HepG2 (cell line): ENCODE measurements around the gene PUS1. TPM values are rescaled to one million over a fixed set of nuclear protein-coding genes. Genes with fewer than 3 reads are reported as not detected.

Source experiments
- ATAC-seq: fragments of 200-7000 bp; cut with Tn5 transposase; 3 replicates; pipeline ENCODE4 v1.9.1; 2020; ENCODE audit warnings: mild to moderate bottlenecking, moderate library complexity
- BruUV-seq: library from RNA; stranded (reverse); fragments of 400-500 nt; replicated peaks from 2 replicates; lab custom pipeline; 2021; lab: Mats Ljungman, UMichigan
- CTCF ChIA-PET: fragments of 300-600 bp; formaldehyde crosslinking; extraction: SDS; loops from one replicate; lab custom pipeline; 2021; ENCODE audit warnings: low total read pairs, inconsistent platforms, low intra/inter-chr PET ratio; lab: Yijun Ruan, JAX
- POLR2A ChIA-PET: fragments of 350-600 bp; sonication (Branson Sonifier 250); formaldehyde crosslinking; loops from one replicate; lab custom pipeline; 2020; ENCODE audit warnings: antibody characterized with exemption, inconsistent platforms; lab: Yijun Ruan, JAX
- DNase-seq: peaks from one replicate; pipeline ENCODE4 v3.0.0-alpha.2; 2015; ENCODE audit warnings: low spot score
- FAIRE-seq: peaks from 3 replicates; lab custom pipeline; 2011; peaks lifted over from hg19 to GRCh38; lab: Jason Lieb, UNC
- H2AFZ ChIP-seq: one replicate; pipeline ENCODE4 v1.6.1; 2011; ENCODE audit warnings: low read length, inconsistent platforms
- H3K27ac ChIP-seq: fragments of 300-600 bp; 3 replicates; pipeline ENCODE4 v1.8.0; 2011; ENCODE audit warnings: mixed run types, mild to moderate bottlenecking, mixed read lengths, low read length, inconsistent platforms; ENCODE audit not compliant: insufficient read depth; ENCODE audit errors: extremely low read length
- H3K27me3 ChIP-seq, 2 experiments: fragments of 200-600 bp in 1 of 2; 2 replicates in 1 of 2; 3 replicates in 1 of 2; pipeline versions ENCODE4 v1.6.0 to v1.8.0; 2011; ENCODE audit warnings: low read length in 2 of 2, mild to moderate bottlenecking in 2 of 2, moderate library complexity in 2 of 2, inconsistent platforms in 1 of 2; ENCODE audit not compliant: insufficient read depth in 2 of 2, control insufficient read depth in 1 of 2
- H3K36me3 ChIP-seq, 2 experiments: fragments of 200-600 bp in 1 of 2; replicated peaks in 1 of 2; 2 replicates in 1 of 2; 3 replicates in 1 of 2; pipeline versions ENCODE4 v1.5.1 to v1.8.0; 2011; ENCODE audit warnings: low read length in 2 of 2, inconsistent platforms in 1 of 2; ENCODE audit not compliant: insufficient read depth in 2 of 2, control insufficient read depth in 1 of 2
- H3K4me1 ChIP-seq: 2 replicates; pipeline ENCODE4 v1.5.1; 2012; ENCODE audit warnings: low read length, inconsistent platforms; ENCODE audit not compliant: insufficient read depth
- H3K4me2 ChIP-seq: 2 replicates; pipeline ENCODE4 v1.6.0; 2011; ENCODE audit warnings: low read depth, low read length, inconsistent platforms
- H3K4me3 ChIP-seq, 3 experiments: fragments of 200-600 bp in 1 of 3; sonication (generic), shearing (Covaris generic) in 1 of 3; replicated peaks in 1 of 3; 2 replicates each; pipeline ENCODE4 v1.5.1; 2011 to 2016; ENCODE audit warnings: low read length in 3 of 3, inconsistent platforms in 2 of 3, low read depth in 2 of 3, mild to moderate bottlenecking in 2 of 3, control low read depth in 1 of 3, mixed read lengths in 1 of 3; ENCODE audit not compliant: insufficient read depth in 1 of 3
- H3K79me2 ChIP-seq: one replicate; pipeline ENCODE4 v1.6.1; 2011; ENCODE audit warnings: low read length, inconsistent platforms; ENCODE audit not compliant: insufficient read depth
- H3K9ac ChIP-seq: 2 replicates; pipeline ENCODE4 v1.6.0; 2011; ENCODE audit warnings: mild to moderate bottlenecking, low read depth, low read length, inconsistent platforms; ENCODE audit not compliant: insufficient read depth
- H3K9me3 ChIP-seq: 2 replicates; pipeline ENCODE4 v1.5.1; 2012; ENCODE audit warnings: mild to moderate bottlenecking, low read length
- H4K20me1 ChIP-seq: 2 replicates; pipeline ENCODE4 v1.6.0; 2011; ENCODE audit warnings: inconsistent platforms, mild to moderate bottlenecking, low read length, moderate library complexity; ENCODE audit not compliant: insufficient read depth
- AGO1 ChIP-seq: fragments of 200-400 bp; formaldehyde crosslinking; IDR thresholded peaks from 2 replicates; pipeline ENCODE4 v1.6.1; 2017; ENCODE audit warnings: mild to moderate bottlenecking, low read depth, low read length, moderate library complexity; ENCODE audit not compliant: poor library complexity, severe bottlenecking
- ARHGAP35 ChIP-seq: sonication (generic); formaldehyde crosslinking; IDR thresholded peaks from 2 replicates; pipeline ENCODE4 v1.9.0; 2022; ENCODE audit warnings: mild to moderate bottlenecking, inconsistent platforms, moderate library complexity, missing genetic modification reagents, borderline replicate concordance
- ATAD3A ChIP-seq: sonication (generic); formaldehyde crosslinking; IDR thresholded peaks from 2 replicates; pipeline ENCODE4 v1.4.0; 2020; ENCODE audit warnings: missing genetic modification reagents
- GPN1 ChIP-seq: sonication (generic); formaldehyde crosslinking; IDR thresholded peaks from 2 replicates; pipeline ENCODE4 v1.5.1; 2020; ENCODE audit warnings: missing genetic modification reagents, borderline replicate concordance
- HNF1B ChIP-seq: sonication (generic); formaldehyde crosslinking; IDR thresholded peaks from 2 replicates; pipeline ENCODE4 v1.5.1; 2020; ENCODE audit warnings: mild to moderate bottlenecking, moderate library complexity, missing genetic modification reagents
- IRF2 ChIP-seq: IDR thresholded peaks from 2 replicates; pipeline ENCODE4 v1.6.1; 2018; ENCODE audit warnings: missing genetic modification reagents, missing compliant biosample characterization
- NFYB ChIP-seq: sonication (generic); formaldehyde crosslinking; IDR thresholded peaks from 2 replicates; pipeline ENCODE4 v1.4.0; 2020; ENCODE audit warnings: missing genetic modification reagents
- NPAS2 ChIP-seq: sonication (generic); formaldehyde crosslinking; IDR thresholded peaks from 2 replicates; pipeline ENCODE4 v1.8.0; 2022; ENCODE audit warnings: mild to moderate bottlenecking, missing genetic modification reagents, borderline replicate concordance
- POLR2AphosphoS2 ChIP-seq: IDR thresholded peaks from 2 replicates; pipeline ENCODE4 v1.6.1; 2011; ENCODE audit warnings: low read depth, low read length, improper control_type of control experiment
- TBP ChIP-seq: sonication (generic); formaldehyde crosslinking; IDR thresholded peaks from 2 replicates; pipeline ENCODE4 v1.5.0; 2020; ENCODE audit warnings: missing genetic modification reagents
- TBX2 ChIP-seq: sonication (generic); formaldehyde crosslinking; IDR thresholded peaks from 2 replicates; pipeline ENCODE4 v1.5.0; 2020; ENCODE audit warnings: missing genetic modification reagents, mild to moderate bottlenecking, borderline replicate concordance
- TCF7 ChIP-seq: sonication (generic); IDR thresholded peaks from 2 replicates; pipeline ENCODE4 v1.6.1; 2016; ENCODE audit warnings: antibody characterized with exemption, low read depth
- TGIF2 ChIP-seq: IDR thresholded peaks from 2 replicates; pipeline ENCODE4 v1.6.1; 2016; ENCODE audit warnings: control low read depth, missing compliant biosample characterization
- TSC22D2 ChIP-seq: sonication (generic); formaldehyde crosslinking; IDR thresholded peaks from 2 replicates; pipeline ENCODE4 v1.5.1; 2020; ENCODE audit warnings: missing genetic modification reagents, mild to moderate bottlenecking, borderline replicate concordance
- ZC3H13 ChIP-seq: sonication (generic); formaldehyde crosslinking; IDR thresholded peaks from 2 replicates; pipeline ENCODE4 v1.8.1; 2023; ENCODE audit warnings: mild to moderate bottlenecking, missing genetic modification reagents, moderate library complexity
- ZFP1 ChIP-seq: IDR thresholded peaks from 2 replicates; pipeline ENCODE4 v1.6.1; 2016
- ZFP62 ChIP-seq: sonication (generic); formaldehyde crosslinking; IDR thresholded peaks from 2 replicates; pipeline ENCODE4 v1.4.0; 2020; ENCODE audit warnings: missing genetic modification reagents
- ZNF235 ChIP-seq: sonication (generic); formaldehyde crosslinking; IDR thresholded peaks from 2 replicates; pipeline ENCODE4 v1.8.1; 2023; ENCODE audit warnings: mild to moderate bottlenecking, missing genetic modification reagents, borderline replicate concordance
- ZNF432 ChIP-seq: sonication (generic); formaldehyde crosslinking; IDR thresholded peaks from 2 replicates; pipeline ENCODE4 v1.5.0; 2020; ENCODE audit warnings: missing genetic modification reagents, mild to moderate bottlenecking, borderline replicate concordance
- ZNF670 ChIP-seq: sonication (generic); formaldehyde crosslinking; IDR thresholded peaks from 2 replicates; pipeline ENCODE4 v1.8.0; 2022; ENCODE audit warnings: mild to moderate bottlenecking, missing genetic modification reagents, borderline replicate concordance
- WGBS: methylation state at CpG from one replicate; pipeline ENCODE4 v1.1.6; 2017; ENCODE audit warnings: low lambda C conversion rate; 5-methylcytosine and 5-hydroxymethylcytosine counted together
- in situ Hi-C: cut with HindIII; loops from 2 replicates; pipeline ENCODE4 v1.10.0; 2017; ENCODE audit warnings: low pct_unique_long_range_greater_than_20kb; ENCODE audit not compliant: extremely low pct_ligation_motif_present
- intact Hi-C: fragments of 100-400 bp; cut with micrococcal nuclease; formaldehyde crosslinking; loops from one replicate; pipeline ENCODE4 v1.10.0; 2022; ENCODE audit not compliant: unreplicated experiment
- polyA plus RNA-seq, 8 experiments: library from polyadenylated mRNA; depleted of rRNA in 3 of 8; stranded (reverse) in 7 of 8; unstranded in 1 of 8; fragments of >200 nt; fragmentation: Illumina TruSeq in 4 of 8; extraction: Trizol in 4 of 8; gene quantifications; 2 replicates each; pipeline versions ENCODE4 v1.2.1 to v1.2.3, GENCODE V29; 2011 to 2016; ENCODE audit warnings: low read depth in 4 of 8, missing spikeins in 1 of 8, mixed read lengths in 1 of 8; ENCODE audit not compliant: insufficient read depth in 1 of 8
- total RNA-seq, 5 experiments: library from RNA; depleted of rRNA; stranded (reverse); fragments of >200 nt; fragmentation: Illumina TruSeq; extraction: Trizol; gene quantifications; 2 replicates each; pipeline ENCODE4 v1.2.3, GENCODE V29; 2016; ENCODE audit warnings: low read depth in 1 of 5

Gene PUS1
- total and polyA plus RNA-seq, 2 of the 13 experiments (the other 11 are each of a cell fraction or from before 2014, with no cell fraction given): 19.2 to 24.7 TPM

DNA sequence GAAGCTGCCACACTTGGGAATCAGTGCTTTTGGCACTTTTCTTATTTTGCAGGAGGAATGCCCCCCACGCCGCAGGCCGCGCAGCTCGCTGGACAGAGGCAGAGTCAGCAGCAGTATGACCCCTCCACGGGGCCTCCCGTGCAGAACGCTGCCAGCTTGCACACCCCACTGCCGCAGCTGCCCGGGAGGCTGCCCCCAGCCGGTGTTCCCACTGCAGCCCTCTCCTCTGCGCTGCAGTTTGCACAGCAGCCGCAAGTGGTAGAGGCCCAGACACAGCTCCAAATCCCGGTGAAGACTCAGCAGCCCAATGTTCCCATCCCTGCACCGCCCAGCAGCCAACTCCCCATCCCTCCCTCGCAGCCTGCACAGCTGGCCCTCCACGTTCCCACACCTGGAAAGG lies 53.0 kb downstream of the PUS1 start:
- CTCF ChIA-PET: no interaction called here
- peaks cover 26 to 63% of the 10 kb centered on the region in 2 experiments for H3K36me3 ChIP-seq

DNA sequence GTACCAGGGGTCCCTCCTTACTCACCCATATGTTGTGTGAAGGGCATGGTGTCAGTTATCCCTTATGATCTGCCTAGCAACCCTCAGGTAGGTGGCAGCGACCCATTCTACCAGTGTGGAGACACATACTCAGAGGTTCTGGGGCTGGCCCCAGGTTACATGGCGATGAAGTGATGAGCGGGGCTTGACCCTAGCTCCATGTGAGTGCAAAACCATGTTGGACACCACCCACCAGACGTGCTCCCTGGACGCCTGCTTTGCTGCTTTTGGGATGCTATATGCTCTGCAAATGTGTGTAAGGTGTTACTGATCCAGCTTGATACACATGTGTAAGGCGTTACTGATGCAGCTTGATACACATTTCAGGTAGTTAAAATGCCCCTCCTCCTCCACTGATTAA lies 54.0 kb downstream of the PUS1 start:
- H3K27me3 ChIP-seq: no peaks in the 10 kb centered on the region
- TF ChIP-seq ZNF432 (CRISPR knock-in tag): no peak
- TF ChIP-seq TGIF2 (CRISPR knock-in tag): no peak
- TF ChIP-seq AGO1: no peak
- no peak for TF ChIP-seq ARHGAP35 (CRISPR knock-in tag)
- TF ChIP-seq ZFP1 (CRISPR knock-in tag): no peak
- no peak for TF ChIP-seq TBP (CRISPR knock-in tag)
- no peak for TF ChIP-seq TSC22D2 (CRISPR knock-in tag)
- TF ChIP-seq ZNF670: no peak
- no peak for TF ChIP-seq NFYB
- no peak for TF ChIP-seq TCF7
- no peak for TF ChIP-seq POLR2AphosphoS2
- H3K4me1 ChIP-seq: no peaks in the 10 kb centered on the region
- H3K4me3 ChIP-seq: no peak overlapping the region
- no peak overlapping the region for H3K27ac ChIP-seq
- H4K20me1 ChIP-seq: no peaks in the 10 kb centered on the region
- H3K4me2 ChIP-seq: no peak overlapping the region
- H3K36me3 ChIP-seq: peaks cover 33 to 69% of the 10 kb centered on the region in 2 experiments
- in situ Hi-C loops: no loop called here
- intact Hi-C loops: no loop called here
- 100% methylated on average over 4 of the region's 6 CpGs for WGBS
- ATAC-seq (no peak), FAIRE-seq (no peak), DNase-seq (no peak)
- no peaks in the 10 kb centered on the region for H3K9me3 ChIP-seq
- H2AFZ ChIP-seq: no peak overlapping the region
- no peak overlapping the region for H3K9ac ChIP-seq
- no TSS peak for BruUV-seq
- ChIA-PET POLR2A (no interaction called here), CTCF (no interaction called here)
- no peaks in the 10 kb centered on the region for H3K79me2 ChIP-seq

More for the DNA sequence above, 53.0 kb downstream of the PUS1 start:
- intact Hi-C loops: no loop called here
- FAIRE-seq: no peak
- no peak overlapping the region for H2AFZ ChIP-seq
- TF ChIP-seq HNF1B (CRISPR knock-in tag) (no peak), ZNF235 (no peak), TBX2 (CRISPR knock-in tag) (no peak), ZC3H13 (CRISPR knock-in tag) (no peak), NPAS2 (CRISPR knock-in tag) (no peak), GPN1 (CRISPR knock-in tag) (no peak), ATAD3A (CRISPR knock-in tag) (no peak), NFYB (no peak), ZFP62 (no peak), IRF2 (CRISPR knock-in tag) (no peak)
- H3K27ac ChIP-seq: no peak overlapping the region
- no peaks in the 10 kb centered on the region for H3K27me3 ChIP-seq
- no peaks in the 10 kb centered on the region for H3K9me3 ChIP-seq
- H3K4me2 ChIP-seq: no peak overlapping the region
- H3K79me2 ChIP-seq: peaks cover 5% of the 10 kb centered on the region
- WGBS: 98% methylated on average over 16 of the region's 17 CpGs
- no peaks in the 10 kb centered on the region for H3K4me1 ChIP-seq
- POLR2A ChIA-PET: no interaction called here
- no peak overlapping the region for H3K9ac ChIP-seq
- DNase-seq: no peak
- in situ Hi-C loops: no loop called here
- BruUV-seq: no TSS peak
- no peak for ATAC-seq
- no peaks in the 10 kb centered on the region for H4K20me1 ChIP-seq
- no peak overlapping the region for H3K4me3 ChIP-seq
